Lower leg skin (tissue), 4 donors: ENCODE data around the gene ALPP. TPM values are rescaled to one million over a fixed set of nuclear protein-coding genes. Genes with fewer than 3 reads are reported as not detected.

Experiments
- DNase-seq, 2 donors: peaks; one replicate each; pipeline ENCODE4 v3.0.0-alpha.2; 2019; ENCODE audit warnings: low spot score in 2 of 2
- H3K4me3 ChIP-seq: fragments of 200-600 bp; sonication (generic); 2 replicates; pipeline ENCODE4 v1.5.1; 2017; ENCODE audit warnings: mild to moderate bottlenecking, low read depth; ENCODE audit not compliant: poor library complexity, severe bottlenecking
- POLR2A ChIP-seq, 2 donors: fragments of 450-650 bp; IDR thresholded peaks; one replicate each; pipeline ENCODE4 v1.6.1; 2016 to 2017; ENCODE audit warnings: antibody characterized with exemption in 2 of 2, mild to moderate bottlenecking in 1 of 2, moderate library complexity in 1 of 2
- WGBS, 2 donors: methylation state at CpG; one replicate each; pipeline ENCODE4 v1.1.5; 2018; 5-methylcytosine and 5-hydroxymethylcytosine counted together
- intact Hi-C: fragments of 100-400 bp; cut with DNase I; formaldehyde crosslinking; loops from one replicate; pipeline ENCODE4 v1.15.0; 2023; ENCODE audit warnings: low total_unique reads
- total RNA-seq, 4 donors: library from RNA; depleted of rRNA; stranded (reverse); fragments of >200 nt; gene quantifications; one replicate each; pipeline ENCODE4 v1.1.0, GENCODE V29; 2016
- TF ChIP-seq, protein P1 (sequence below), 3 donors: fragments of 450-650 bp; IDR thresholded peaks; one replicate each; pipeline ENCODE4 v1.5.1; 2016; ENCODE audit warnings: antibody characterized with exemption in 3 of 3, mild to moderate bottlenecking in 3 of 3, moderate library complexity in 2 of 3

ALPP gene
- total RNA-seq, 4 donors from 2014 or later = not detected

DNA sequence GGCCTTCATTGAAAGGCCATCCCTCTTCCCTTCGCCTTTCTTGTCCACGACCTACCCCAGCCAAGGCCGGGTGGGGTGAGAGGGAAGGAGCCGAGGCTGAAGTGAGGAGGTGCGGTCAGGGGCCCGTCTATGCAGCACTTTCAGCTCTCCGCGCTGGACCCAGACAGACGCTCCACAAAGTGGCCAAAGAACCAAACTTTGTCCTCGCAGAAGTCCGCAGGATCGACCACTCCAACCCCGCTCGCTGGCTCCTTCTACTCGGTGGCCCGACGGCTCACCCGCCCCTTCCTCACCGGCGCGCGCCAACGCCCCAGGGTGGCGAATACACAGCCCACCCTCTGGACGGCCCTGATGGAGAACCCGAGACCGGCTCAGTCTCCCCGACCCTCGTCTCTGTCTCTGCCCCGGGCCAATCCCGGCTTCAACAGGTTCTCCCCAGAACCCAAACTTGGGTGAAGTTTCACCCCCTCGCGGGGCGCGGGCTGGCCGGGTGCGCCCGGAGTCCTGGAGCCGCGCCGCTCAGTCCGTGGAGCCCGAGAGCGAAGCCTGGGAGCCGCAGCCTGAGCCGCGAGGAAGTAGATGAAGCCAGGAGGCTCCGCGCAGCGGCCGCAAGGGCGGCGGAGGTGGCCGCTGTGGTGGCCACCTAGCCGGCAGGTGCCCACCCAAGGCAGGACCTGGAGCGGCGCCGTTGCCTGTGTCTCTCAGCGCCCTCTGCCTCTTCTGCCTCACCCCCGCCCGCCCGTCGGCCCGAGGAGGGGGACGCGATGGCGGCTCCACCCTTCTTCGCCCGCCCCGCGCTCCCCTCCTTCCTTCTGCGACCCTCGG lies 26.7 kb upstream of the ALPP start:
- WGBS, 2 donors = 17 to 22% methylated on average over 40 to 73 of the region's 73 CpGs
- TF ChIP-seq POLR2A (IDR thresholded peaks at IDR 0.05) = no peak
- TF ChIP-seq, protein P1, sequence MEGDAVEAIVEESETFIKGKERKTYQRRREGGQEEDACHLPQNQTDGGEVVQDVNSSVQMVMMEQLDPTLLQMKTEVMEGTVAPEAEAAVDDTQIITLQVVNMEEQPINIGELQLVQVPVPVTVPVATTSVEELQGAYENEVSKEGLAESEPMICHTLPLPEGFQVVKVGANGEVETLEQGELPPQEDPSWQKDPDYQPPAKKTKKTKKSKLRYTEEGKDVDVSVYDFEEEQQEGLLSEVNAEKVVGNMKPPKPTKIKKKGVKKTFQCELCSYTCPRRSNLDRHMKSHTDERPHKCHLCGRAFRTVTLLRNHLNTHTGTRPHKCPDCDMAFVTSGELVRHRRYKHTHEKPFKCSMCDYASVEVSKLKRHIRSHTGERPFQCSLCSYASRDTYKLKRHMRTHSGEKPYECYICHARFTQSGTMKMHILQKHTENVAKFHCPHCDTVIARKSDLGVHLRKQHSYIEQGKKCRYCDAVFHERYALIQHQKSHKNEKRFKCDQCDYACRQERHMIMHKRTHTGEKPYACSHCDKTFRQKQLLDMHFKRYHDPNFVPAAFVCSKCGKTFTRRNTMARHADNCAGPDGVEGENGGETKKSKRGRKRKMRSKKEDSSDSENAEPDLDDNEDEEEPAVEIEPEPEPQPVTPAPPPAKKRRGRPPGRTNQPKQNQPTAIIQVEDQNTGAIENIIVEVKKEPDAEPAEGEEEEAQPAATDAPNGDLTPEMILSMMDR (IDR thresholded peaks at IDR 0.05) = no peak
- DNase-seq = no peak
- H3K4me3 ChIP-seq = no peak overlapping the region
- intact Hi-C loops = no loop called here

GRCh38 chr2:232352511-232353091 lies 25.9 kb upstream of the ALPP start:
- TF ChIP-seq, protein P1 (IDR thresholded peaks at IDR 0.05) = no peak
- no peak for TF ChIP-seq POLR2A (IDR thresholded peaks at IDR 0.05)
- DNase-seq = no peak
- no peak overlapping the region for H3K4me3 ChIP-seq
- intact Hi-C loops = no loop called here
- 46 to 52% methylated on average over 13 to 25 of the region's 39 CpGs for WGBS, 2 donors

DNA sequence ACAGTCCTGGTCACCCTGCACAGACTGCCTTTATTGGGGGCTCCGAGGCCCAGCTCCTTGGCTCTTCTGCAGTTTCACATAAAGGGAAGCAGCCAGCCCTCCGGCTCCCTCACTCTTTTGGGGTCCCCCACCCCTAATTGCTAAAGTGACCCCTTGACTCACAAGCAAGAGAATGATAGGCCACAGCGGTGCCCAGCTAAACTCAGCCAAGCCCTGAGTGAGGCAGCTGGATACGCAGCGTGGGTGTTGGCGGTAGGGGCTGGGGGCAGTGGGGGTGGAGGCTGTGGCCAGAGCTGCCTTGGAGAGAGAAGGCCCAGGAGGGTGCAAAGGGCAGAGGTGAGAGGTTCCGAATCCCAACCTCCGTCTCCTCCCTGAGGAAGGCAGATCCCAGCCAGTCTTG lies 25.5 kb upstream of the ALPP start:
- intact Hi-C loops = no loop called here
- H3K4me3 ChIP-seq = no peak overlapping the region
- TF ChIP-seq, protein P1 (IDR thresholded peaks at IDR 0.05) = no peak
- TF ChIP-seq POLR2A (IDR thresholded peaks at IDR 0.05) = no peak
- no peak for DNase-seq
- WGBS, 2 donors = 84 to 89% methylated on average over 8 of the region's 8 CpGs

GRCh38 chr2:232353660-232354059 lies 24.9 kb upstream of the ALPP start:
- no peak for DNase-seq
- WGBS, 2 donors = 73 to 83% methylated on average over 7 of the region's 7 CpGs
- intact Hi-C loops = no loop called here
- H3K4me3 ChIP-seq = no peak overlapping the region
- TF ChIP-seq, protein P1 (IDR thresholded peaks at IDR 0.05) = no peak
- TF ChIP-seq POLR2A (IDR thresholded peaks at IDR 0.05) = no peak

DNA sequence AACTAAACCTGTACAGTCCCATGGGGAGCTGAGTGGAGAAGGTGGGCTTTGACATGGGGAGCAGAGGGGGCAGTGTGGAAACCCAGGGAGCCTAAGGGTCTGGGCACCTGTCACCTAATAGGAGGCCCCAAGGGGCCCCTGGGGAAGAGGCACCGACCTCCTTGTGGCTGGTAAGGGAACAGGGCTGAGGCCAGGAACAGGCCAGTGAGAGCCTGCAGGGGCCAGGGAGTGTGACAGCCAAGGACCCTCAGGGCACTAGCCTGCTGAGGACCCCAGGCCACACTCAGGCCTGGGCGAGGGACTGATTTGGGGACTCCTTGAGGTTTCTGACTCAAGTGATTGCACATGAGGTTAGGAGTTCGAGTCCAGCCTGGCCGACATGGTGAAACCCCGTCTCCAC lies 24.5 kb upstream of the ALPP start:
- intact Hi-C loops = no loop called here
- no peak overlapping the region for H3K4me3 ChIP-seq
- no peak for DNase-seq
- TF ChIP-seq, protein P1 (IDR thresholded peaks at IDR 0.05) = no peak
- TF ChIP-seq POLR2A (IDR thresholded peaks at IDR 0.05) = no peak
- 85 to 87% methylated on average over 4 to 5 of the region's 5 CpGs for WGBS, 2 donors
